Measurements from ENCODE around the gene GLIS2.

DNA sequence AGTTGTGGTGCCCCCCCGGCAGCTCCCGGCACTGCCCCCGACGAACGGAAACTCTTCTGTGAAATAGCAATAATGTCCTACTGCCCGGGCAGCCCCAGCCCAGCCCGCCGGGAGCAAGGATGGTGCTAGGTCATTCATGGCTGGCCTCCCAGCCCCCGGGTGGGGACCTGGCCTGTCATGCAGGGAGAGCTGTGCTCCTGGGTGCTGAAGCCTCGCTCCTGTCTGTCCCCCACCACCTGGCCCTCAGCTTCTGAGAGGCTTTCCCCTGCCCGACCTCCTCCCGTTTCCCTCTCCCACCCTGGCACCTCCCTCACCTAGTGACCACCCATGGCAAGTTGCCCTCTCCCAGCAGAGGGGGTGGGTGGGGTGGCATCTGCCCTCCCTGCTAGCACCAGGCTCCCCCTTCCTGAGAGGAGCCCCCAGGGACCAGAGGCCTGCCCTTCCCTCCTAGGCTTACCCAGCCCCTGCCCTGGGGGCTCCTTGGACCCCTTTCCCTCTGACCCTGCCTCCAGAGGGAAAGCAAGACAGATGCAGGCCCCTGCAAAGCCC lies 21.7 kb downstream of the GLIS2 start:
- TF ChIP-seq SIN3A (IDR thresholded peaks at IDR 0.05; ENCODE audit: borderline replicate concordance, insufficient read depth, low read length) (no peak), POLR2AphosphoS5 (IDR thresholded peaks at IDR 0.05; ENCODE audit: low read depth, low read length) (peak; percentile 39), TAF1 (IDR thresholded peaks at IDR 0.05; ENCODE audit: borderline replicate concordance, insufficient read depth, low read length) (no peak), FOXP2 (optimal IDR thresholded peaks at IDR 0.05; ENCODE audit: borderline replicate concordance, extremely low read depth, extremely low read length, insufficient read depth) (no peak)
- TF ChIP-seq, protein P1, sequence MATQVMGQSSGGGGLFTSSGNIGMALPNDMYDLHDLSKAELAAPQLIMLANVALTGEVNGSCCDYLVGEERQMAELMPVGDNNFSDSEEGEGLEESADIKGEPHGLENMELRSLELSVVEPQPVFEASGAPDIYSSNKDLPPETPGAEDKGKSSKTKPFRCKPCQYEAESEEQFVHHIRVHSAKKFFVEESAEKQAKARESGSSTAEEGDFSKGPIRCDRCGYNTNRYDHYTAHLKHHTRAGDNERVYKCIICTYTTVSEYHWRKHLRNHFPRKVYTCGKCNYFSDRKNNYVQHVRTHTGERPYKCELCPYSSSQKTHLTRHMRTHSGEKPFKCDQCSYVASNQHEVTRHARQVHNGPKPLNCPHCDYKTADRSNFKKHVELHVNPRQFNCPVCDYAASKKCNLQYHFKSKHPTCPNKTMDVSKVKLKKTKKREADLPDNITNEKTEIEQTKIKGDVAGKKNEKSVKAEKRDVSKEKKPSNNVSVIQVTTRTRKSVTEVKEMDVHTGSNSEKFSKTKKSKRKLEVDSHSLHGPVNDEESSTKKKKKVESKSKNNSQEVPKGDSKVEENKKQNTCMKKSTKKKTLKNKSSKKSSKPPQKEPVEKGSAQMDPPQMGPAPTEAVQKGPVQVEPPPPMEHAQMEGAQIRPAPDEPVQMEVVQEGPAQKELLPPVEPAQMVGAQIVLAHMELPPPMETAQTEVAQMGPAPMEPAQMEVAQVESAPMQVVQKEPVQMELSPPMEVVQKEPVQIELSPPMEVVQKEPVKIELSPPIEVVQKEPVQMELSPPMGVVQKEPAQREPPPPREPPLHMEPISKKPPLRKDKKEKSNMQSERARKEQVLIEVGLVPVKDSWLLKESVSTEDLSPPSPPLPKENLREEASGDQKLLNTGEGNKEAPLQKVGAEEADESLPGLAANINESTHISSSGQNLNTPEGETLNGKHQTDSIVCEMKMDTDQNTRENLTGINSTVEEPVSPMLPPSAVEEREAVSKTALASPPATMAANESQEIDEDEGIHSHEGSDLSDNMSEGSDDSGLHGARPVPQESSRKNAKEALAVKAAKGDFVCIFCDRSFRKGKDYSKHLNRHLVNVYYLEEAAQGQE (IDR thresholded peaks at IDR 0.05; ENCODE audit: insufficient read depth in 1 of 2, low read depth in 2 of 2, low read length in 2 of 2), result no peak
